Activated CD4-positive, alpha-beta T cell treated with anti-CD3 and anti-CD28 coated beads, Interleukin-2, amount 10 ng/mL, durations not matched to agents 7 days and 5 days (primary cell): Measurements from ENCODE around the gene SPARC. TPM values are rescaled to one million over a fixed set of nuclear protein-coding genes. Genes with fewer than 3 reads are reported as not detected.
A peak's percentile ranks its signal among the peaks of the same experiment; 100 is the strongest.
"Not testable (repeated sequence)": the region's sequence is repeated elsewhere in the genome, so short reads cannot be mapped to it uniquely, and the experiment has no call there.

Experiments used
- CTCF ChIA-PET: fragments of 350-600 bp; sonication (Branson Sonifier 250); formaldehyde crosslinking; loops from one replicate; lab custom pipeline; 2021; ENCODE audit warnings: antibody characterized with exemption; lab: Charles Lee
- POLR2A ChIA-PET: fragments of 350-600 bp; sonication (Branson Sonifier 250); formaldehyde crosslinking; loops from one replicate; lab custom pipeline; 2021; ENCODE audit warnings: antibody characterized with exemption; lab: Charles Lee
- DNase-seq: peaks from one replicate; pipeline ENCODE4 v3.0.0-alpha.2; 2020
- H3K27ac Mint-ChIP-seq: one replicate; pipeline ENCODE4 v1.8.0; 2021; ENCODE audit warnings: mild to moderate bottlenecking, moderate library complexity, mixed read lengths
- H3K27me3 Mint-ChIP-seq: one replicate; pipeline ENCODE4 v1.8.0; 2021; ENCODE audit warnings: mixed read lengths
- H3K36me3 Mint-ChIP-seq: one replicate; pipeline ENCODE4 v1.8.0; 2021; ENCODE audit warnings: low read depth, mixed read lengths
- H3K4me1 Mint-ChIP-seq: one replicate; pipeline ENCODE4 v1.8.0; 2021; ENCODE audit warnings: mixed read lengths
- H3K4me3 Mint-ChIP-seq: one replicate; pipeline ENCODE4 v1.8.0; 2021; ENCODE audit warnings: mild to moderate bottlenecking, moderate library complexity, mixed read lengths
- H3K9me3 Mint-ChIP-seq: one replicate; pipeline ENCODE4 v1.8.0; 2021; ENCODE audit warnings: mixed read lengths
- total RNA-seq, 2 experiments: library from RNA; stranded (reverse); gene quantifications; one replicate each; pipeline ENCODE4 v1.2.3, GENCODE V29; 2021

SPARC gene, protein sequence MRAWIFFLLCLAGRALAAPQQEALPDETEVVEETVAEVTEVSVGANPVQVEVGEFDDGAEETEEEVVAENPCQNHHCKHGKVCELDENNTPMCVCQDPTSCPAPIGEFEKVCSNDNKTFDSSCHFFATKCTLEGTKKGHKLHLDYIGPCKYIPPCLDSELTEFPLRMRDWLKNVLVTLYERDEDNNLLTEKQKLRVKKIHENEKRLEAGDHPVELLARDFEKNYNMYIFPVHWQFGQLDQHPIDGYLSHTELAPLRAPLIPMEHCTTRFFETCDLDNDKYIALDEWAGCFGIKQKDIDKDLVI
- 1 to 10 TPM in 1 of 2 experiments, under 1 TPM in 1; 0.27 to 1.1 TPM for total RNA-seq

GRCh38 chr5:151686674-151687407, at the start of gene SPARC:
Gene SPARC, minus strand, starts transcription at chr5:151686915. Its CDS starts 10,727 bp downstream, at chr5:151676188.
- no peak within 1 kb of the TSS for H3K4me3 Mint-ChIP-seq
- DNase-seq = peak; percentile 8
- H3K27me3 Mint-ChIP-seq = peaks cover 34% of the 10 kb centered on the region
- H3K9me3 Mint-ChIP-seq = no peaks in the 10 kb centered on the region
- no peaks in the 10 kb centered on the region for H3K36me3 Mint-ChIP-seq
- no peak within 1 kb of the TSS for H3K27ac Mint-ChIP-seq
- ChIA-PET CTCF (interaction anchor here (1.6 kb wide), 1 partner anchor 23 kb away, joined by 4 read pairs; no protein-coding TSS in a partner anchor), POLR2A (no interaction called here)
- H3K4me1 Mint-ChIP-seq = peaks cover 10% of the 10 kb centered on the region

- H3K36me3 Mint-ChIP-seq = peaks cover under 1% of the 10 kb centered on the region
- ChIA-PET CTCF (interaction anchor here (0.6 to 1.1 kb wide), 3 partner anchors 16 to 444 kb away, joined by 3 to 6 read pairs (median 3); no protein-coding TSS in a partner anchor), POLR2A (no interaction called here)
- H3K4me3 Mint-ChIP-seq = no peak overlapping the region
- H3K27me3 Mint-ChIP-seq = no peaks in the 10 kb centered on the region
- H3K9me3 Mint-ChIP-seq = no peaks in the 10 kb centered on the region
- peaks cover 6% of the 10 kb centered on the region for H3K4me1 Mint-ChIP-seq
- no peak for DNase-seq
- no peak overlapping the region for H3K27ac Mint-ChIP-seq
Measured at GRCh38 chr5:151735646-151736045, 48.9 kb upstream of the SPARC start.

DNA sequence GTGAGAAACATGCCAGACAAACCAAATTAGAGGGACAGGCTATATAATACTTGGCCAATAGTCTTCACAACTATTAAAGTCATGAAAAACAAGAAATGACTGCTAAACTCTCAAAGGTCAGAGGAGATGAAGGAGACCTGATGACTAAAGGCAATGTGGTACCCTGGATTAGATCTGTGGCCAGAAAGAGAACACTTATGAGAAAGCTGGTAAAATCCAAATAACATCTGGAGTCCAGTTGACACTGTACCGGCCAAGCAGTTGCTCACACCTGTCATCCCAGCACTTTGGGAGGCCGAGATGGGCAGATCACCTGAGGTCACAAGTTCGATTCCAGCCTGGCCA, 47.3 kb upstream of the SPARC start:
- H3K27me3 Mint-ChIP-seq = no peaks in the 10 kb centered on the region
- H3K36me3 Mint-ChIP-seq = peaks cover 13% of the 10 kb centered on the region
- H3K9me3 Mint-ChIP-seq = peaks cover 3% of the 10 kb centered on the region
- ChIA-PET CTCF (no interaction called here), POLR2A (no interaction called here)
- H3K27ac Mint-ChIP-seq = no peak overlapping the region
- no peak overlapping the region for H3K4me3 Mint-ChIP-seq
- DNase-seq = no peak
- H3K4me1 Mint-ChIP-seq = no peaks in the 10 kb centered on the region

DNA sequence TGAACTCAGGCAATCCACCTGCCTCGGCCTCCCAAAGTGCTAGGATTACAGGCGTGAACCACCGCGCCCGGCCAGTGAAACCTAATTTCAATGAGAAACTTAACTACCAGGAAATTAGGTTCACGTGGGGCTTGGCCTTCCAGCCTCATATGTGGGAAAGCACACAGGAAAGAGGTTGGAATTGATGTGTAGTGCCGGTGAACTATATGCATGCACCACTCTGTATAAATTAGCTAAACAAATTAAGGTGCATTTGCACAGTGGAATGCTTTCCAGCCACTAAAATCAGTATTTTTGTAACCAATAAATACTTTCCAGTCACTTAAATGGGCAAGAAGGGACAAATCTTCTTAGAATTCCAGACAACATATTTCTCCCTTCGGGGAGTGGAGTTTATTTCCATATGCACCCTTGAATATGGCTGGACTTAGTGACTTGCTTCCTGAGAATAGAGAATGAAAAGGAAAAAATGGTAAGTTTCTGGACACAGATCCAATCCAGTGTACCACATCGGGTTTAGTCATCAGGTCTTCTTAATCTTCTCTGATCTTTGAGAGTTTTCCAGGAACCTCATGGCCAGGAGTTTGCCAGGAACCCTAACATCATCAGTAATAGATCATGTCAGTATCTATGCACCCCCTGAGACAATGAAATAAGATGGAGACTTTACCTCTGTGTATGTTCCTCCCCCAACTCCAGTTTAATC, 46.8 kb upstream of the SPARC start:
- Mint-ChIP-seq H3K4me3 (no peak overlapping the region), H3K27ac (no peak overlapping the region), H3K36me3 (peaks cover 13% of the 10 kb centered on the region), H3K27me3 (no peaks in the 10 kb centered on the region), H3K4me1 (no peaks in the 10 kb centered on the region), H3K9me3 (peaks cover 3% of the 10 kb centered on the region)
- DNase-seq = no peak
- ChIA-PET POLR2A (no interaction called here), CTCF (no interaction called here)

DNA sequence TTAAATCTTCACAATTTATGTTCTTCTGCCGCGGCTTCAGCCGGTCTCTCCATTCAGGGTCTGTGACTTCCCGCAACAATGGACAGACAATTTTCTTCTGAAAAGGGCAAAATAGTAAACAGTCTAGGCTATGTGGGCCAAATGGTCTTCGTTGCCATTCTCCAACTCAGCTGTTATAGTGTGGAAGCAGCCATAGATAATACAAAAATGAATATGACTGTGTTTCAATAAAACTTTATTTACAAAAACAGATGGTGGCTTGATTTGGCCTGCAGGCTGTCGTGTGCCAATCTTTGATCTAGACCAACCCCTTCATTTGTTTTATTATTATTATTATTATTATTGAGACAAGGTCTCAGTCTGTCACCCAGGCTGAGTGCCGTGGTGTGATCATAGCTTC, 43.7 kb upstream of the SPARC start:
- Mint-ChIP-seq H3K36me3 (peaks cover 13% of the 10 kb centered on the region), H3K9me3 (peaks cover 3% of the 10 kb centered on the region), H3K4me1 (no peaks in the 10 kb centered on the region), H3K4me3 (no peak overlapping the region), H3K27ac (no peak overlapping the region), H3K27me3 (no peaks in the 10 kb centered on the region)
- ChIA-PET POLR2A (no interaction called here), CTCF (no interaction called here)
- no peak for DNase-seq

- peaks cover 13% of the 10 kb centered on the region for H3K36me3 Mint-ChIP-seq
- H3K27me3 Mint-ChIP-seq, H3K27ac Mint-ChIP-seq, CTCF ChIA-PET, POLR2A ChIA-PET, DNase-seq, H3K4me3 Mint-ChIP-seq, H3K4me1 Mint-ChIP-seq, H3K9me3 Mint-ChIP-seq: not testable (repeated sequence)
Measured at GRCh38 chr5:151729597-151729996, 42.9 kb upstream of the SPARC start.

DNA sequence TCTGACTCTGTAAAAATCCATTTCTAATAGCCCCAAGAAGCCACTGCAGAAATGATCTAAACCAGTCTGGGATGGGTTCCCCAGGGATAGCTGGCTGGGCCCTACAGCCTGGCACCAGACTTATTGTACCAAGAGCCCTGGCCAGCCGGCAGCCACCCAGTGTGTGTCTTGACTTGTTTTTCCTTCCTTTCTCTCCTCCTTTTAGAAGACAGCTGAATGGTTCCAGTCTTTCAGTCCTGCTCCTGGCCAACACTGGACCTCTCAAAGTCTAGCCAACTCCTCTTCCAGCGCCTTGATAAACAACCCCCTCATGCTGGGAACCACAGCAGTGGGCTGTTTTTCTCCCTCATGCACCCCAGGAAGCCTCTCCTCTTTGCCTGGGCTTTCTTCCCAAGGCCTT, 37.6 kb upstream of the SPARC start:
- H3K27me3 Mint-ChIP-seq = no peaks in the 10 kb centered on the region
- peaks cover 3% of the 10 kb centered on the region for H3K36me3 Mint-ChIP-seq
- DNase-seq = no peak
- no peaks in the 10 kb centered on the region for H3K9me3 Mint-ChIP-seq
- CTCF ChIA-PET = no interaction called here
- H3K4me3 Mint-ChIP-seq = no peak overlapping the region
- POLR2A ChIA-PET = no interaction called here
- no peaks in the 10 kb centered on the region for H3K4me1 Mint-ChIP-seq
- H3K27ac Mint-ChIP-seq = no peak overlapping the region

DNA sequence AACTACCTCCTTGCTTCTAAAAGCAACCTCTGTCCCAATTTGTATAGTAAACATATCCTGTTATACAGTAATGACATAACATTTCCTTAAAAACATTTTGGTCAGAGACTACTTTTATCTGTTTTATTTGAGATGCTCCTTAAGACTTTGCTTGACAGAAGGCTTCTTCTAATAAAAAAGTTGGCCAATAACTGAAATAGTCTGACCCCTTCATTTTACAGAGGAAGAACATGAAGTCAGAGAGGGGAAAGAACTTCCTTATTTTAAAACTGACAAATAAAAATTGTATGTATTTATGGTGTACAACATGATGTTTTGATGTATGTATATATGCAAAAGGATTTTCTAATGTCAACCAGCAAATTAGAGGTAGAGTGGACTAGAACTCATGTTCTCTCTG, 35.8 kb upstream of the SPARC start:
- no peak overlapping the region for H3K4me3 Mint-ChIP-seq
- POLR2A ChIA-PET = no interaction called here
- H3K27me3 Mint-ChIP-seq = no peaks in the 10 kb centered on the region
- no peaks in the 10 kb centered on the region for H3K36me3 Mint-ChIP-seq
- H3K9me3 Mint-ChIP-seq = no peaks in the 10 kb centered on the region
- no peaks in the 10 kb centered on the region for H3K4me1 Mint-ChIP-seq
- DNase-seq = no peak
- no peak overlapping the region for H3K27ac Mint-ChIP-seq
- CTCF ChIA-PET = no interaction called here

DNA sequence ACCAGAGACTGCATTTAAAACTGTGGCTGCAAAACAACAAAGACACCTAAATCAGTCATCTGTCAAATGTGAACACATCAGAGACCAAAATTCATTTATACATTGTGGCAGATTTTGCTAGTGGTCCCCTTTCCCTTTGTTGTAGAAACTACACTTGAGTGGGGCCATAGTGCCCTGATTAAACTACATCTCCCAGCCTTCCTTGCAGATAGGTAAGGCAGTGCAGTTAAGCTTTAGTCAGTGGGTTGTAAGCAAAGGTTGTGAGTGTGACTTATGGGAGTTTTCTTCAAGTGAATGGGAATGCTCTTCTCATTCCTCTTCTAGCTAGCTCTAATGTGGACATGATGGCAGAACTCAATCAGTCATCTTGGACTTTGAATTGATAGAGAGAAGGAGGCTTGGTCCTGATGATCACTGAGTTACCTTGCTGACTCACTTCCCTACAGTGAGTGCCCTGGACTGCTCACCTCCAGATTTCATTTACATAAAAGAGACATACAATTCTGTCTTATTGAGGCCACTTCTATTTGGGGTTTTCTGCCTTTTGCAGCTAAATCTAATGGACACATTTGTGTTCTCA, 35.2 kb upstream of the SPARC start:
- no peaks in the 10 kb centered on the region for H3K4me1 Mint-ChIP-seq
- H3K27me3 Mint-ChIP-seq = no peaks in the 10 kb centered on the region
- CTCF ChIA-PET = interaction anchor here (1.0 to 1.7 kb wide), 2 partner anchors 16 to 18 kb away, joined by 3 read pairs; no protein-coding TSS in a partner anchor
- H3K27ac Mint-ChIP-seq = no peak overlapping the region
- H3K9me3 Mint-ChIP-seq = no peaks in the 10 kb centered on the region
- H3K36me3 Mint-ChIP-seq = no peaks in the 10 kb centered on the region
- no peak for DNase-seq
- POLR2A ChIA-PET = no interaction called here
- H3K4me3 Mint-ChIP-seq = no peak overlapping the region

DNA sequence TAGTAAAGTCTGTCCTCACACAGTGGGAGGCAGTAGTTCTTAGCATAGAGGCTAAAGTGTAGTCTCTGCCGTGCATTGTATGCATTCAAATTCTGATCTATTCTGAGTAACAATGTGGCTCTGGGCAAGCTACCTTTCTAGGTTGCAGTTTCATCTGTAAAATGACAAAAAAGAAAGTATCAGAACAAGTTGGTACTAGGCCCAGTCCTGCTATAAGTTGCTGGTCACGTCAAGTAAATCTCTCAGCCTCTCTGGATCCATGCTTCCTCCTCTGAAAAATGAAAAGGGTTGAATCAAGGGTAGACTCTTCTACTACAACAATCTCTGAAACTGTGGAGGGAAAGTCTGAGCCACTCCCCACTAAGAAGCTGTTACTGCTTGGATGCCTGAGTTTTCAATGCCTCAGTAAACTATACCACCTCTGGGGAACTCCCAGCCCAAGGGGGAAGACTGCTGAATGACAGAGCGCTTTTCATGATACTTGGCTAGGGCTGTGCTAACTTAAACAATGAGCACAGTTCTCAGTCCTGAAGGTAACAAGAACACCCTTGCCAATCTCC, 34.5 kb upstream of the SPARC start:
- Mint-ChIP-seq H3K9me3 (no peaks in the 10 kb centered on the region), H3K4me1 (no peaks in the 10 kb centered on the region), H3K36me3 (no peaks in the 10 kb centered on the region), H3K27ac (peak overlapping the region; percentile 36), H3K27me3 (no peaks in the 10 kb centered on the region), H3K4me3 (no peak overlapping the region)
- DNase-seq = no peak
- CTCF ChIA-PET = interaction anchor here (0.7 to 1.9 kb wide), 4 partner anchors 16 to 50 kb away, joined by 3 to 7 read pairs (median 3); no protein-coding TSS in a partner anchor
- POLR2A ChIA-PET = no interaction called here

GRCh38 chr5:151720215-151720614, 33.5 kb upstream of the SPARC start:
- CTCF ChIA-PET = interaction anchor here (0.9 to 1.9 kb wide), 3 partner anchors 25 to 51 kb away, joined by 3 to 7 read pairs (median 3); no protein-coding TSS in a partner anchor
- POLR2A ChIA-PET = no interaction called here
- Mint-ChIP-seq H3K27ac (no peak overlapping the region), H3K4me3 (no peak overlapping the region), H3K27me3 (no peaks in the 10 kb centered on the region), H3K36me3 (no peaks in the 10 kb centered on the region), H3K4me1 (no peaks in the 10 kb centered on the region), H3K9me3 (no peaks in the 10 kb centered on the region)
- DNase-seq = no peak

DNA sequence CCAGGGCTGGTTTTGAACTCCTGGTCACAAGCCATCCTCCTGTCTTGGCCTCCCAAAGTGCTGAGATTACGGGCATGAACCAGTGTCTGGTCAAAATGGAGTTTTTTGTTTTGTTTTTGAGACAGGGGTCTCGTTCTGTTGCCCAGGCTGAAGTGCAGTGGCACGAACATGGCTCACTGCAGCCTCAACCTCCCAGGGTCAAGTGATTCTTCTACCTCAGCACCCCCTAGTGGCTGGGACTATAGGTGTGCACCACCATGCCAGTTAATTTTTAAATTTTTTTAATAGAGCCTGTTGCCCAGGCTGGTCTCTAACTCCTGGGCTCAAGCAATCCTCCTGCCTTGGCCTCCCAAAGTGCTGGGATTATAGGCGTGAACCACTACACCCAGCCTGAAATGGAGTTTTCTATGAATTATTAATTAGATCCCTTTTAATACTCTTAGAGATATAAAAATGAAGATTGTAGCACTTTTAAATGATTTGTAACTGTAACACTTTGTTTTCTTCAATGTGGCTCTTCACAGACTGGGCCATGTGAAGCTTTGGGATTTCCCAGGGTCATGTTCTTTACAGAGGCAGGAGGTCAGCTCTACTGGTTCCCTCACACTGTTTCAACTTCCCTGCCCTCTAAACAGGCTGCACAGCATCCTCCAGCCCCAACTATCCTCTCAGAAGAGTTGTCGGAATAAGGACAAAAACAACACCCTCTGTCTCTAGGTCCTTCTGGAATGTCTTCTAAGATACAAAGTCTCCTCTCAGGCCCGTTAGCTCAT, 32.7 kb upstream of the SPARC start:
- peak; percentile 36 for DNase-seq
- Mint-ChIP-seq H3K36me3 (no peaks in the 10 kb centered on the region), H3K4me3 (no peak overlapping the region), H3K27ac (no peak overlapping the region), H3K4me1 (no peaks in the 10 kb centered on the region), H3K27me3 (no peaks in the 10 kb centered on the region), H3K9me3 (no peaks in the 10 kb centered on the region)
- ChIA-PET POLR2A (no interaction called here), CTCF (interaction anchor here (0.9 to 1.9 kb wide), 4 partner anchors 20 to 52 kb away, joined by 3 to 7 read pairs (median 3); no protein-coding TSS in a partner anchor)
